Activated effector memory CD4-positive, alpha-beta T cell treated with anti-CD3 and anti-CD28 coated beads, Interleukin-2, amount 50 U/mL, for 16 hours (primary cell): ENCODE results near the gene KLF15.
A peak's percentile ranks its signal among the peaks of the same experiment; 100 is the strongest.

Source experiments
- DNase-seq: peaks from one replicate; pipeline ENCODE4 v3.0.0-alpha.2; 2020

KLF15 gene

DNA sequence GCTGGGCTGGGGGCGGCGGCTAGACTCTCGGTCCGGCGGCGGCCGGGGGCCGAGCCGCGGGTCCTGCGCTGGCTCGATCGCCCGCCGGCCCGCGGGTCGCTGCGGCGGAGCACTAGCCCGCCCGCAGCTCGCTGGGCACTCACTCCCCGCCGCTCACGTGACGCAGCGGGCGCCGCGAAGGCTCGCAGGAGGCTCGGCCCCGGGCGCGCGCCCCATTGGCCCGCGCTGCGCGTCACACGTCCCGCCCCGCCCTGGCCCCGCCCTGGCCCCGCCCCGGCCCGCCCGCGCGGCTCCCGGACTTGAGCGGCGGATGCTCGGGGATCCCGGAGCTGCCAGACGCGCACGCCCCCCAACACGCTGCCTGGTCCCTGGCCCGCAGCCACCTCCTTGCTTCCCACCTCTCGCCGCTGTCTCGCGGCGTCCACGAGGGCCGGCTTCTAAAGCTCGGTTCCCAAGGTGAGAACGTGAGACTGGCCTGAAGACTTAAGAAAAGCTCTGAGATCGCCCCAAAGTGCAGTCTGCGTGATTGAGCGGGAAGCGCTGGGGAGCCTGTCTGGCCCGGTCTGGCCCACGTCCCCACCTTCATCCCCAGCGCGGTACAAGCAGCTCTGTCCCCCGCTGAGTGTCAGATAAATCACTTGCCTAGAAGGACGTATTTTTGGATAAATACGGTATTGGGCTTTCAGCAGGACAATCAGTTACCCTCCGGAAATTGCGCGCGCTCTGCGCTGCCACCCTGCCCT lies at the start of gene KLF15:
Gene KLF15, minus strand, starts transcription at position 114 of the 743 bp plus-strand sequence. CDS start 4,486 bp downstream, outside the sequence.
- peak; percentile 89 for DNase-seq

- DNase-seq, result no peak
Measured at GRCh38 chr3:126406389-126407296, 49.4 kb upstream of the KLF15 start.

DNA sequence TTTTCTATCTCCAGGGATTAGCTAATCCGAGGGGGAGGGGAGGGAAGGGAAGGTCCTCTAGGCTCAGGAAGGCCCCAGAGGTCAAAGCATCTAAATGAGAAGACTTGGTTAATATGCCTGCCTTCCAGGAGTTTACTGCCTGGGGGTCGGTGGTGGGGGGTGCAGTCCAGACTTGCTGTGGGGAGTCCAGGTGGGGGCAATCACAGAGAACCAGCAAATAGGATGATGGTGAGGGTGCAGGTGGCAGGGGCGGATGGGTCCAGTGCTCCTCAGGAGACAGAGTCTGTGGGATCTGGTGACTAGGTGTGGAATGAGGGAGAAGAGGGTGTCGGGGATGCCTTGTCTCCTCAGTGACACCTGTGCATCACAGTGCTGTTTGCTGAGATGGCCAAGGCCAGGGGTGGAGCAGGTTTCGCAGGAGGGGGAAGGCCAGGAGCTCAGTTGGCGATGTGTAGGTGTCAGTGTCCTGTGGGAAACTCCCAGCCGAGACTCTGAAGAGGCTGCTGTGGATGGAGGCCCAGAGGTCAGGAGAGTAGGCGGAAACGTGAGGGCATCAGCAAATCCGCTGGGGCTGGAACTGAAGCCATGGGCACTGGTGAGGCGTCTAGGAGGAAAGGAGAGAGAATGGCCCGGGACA lies 45.6 kb upstream of the KLF15 start:
- no peak for DNase-seq

- DNase-seq, result no peak
Measured at GRCh38 chr3:126402178-126402577, 45.0 kb upstream of the KLF15 start.

DNA sequence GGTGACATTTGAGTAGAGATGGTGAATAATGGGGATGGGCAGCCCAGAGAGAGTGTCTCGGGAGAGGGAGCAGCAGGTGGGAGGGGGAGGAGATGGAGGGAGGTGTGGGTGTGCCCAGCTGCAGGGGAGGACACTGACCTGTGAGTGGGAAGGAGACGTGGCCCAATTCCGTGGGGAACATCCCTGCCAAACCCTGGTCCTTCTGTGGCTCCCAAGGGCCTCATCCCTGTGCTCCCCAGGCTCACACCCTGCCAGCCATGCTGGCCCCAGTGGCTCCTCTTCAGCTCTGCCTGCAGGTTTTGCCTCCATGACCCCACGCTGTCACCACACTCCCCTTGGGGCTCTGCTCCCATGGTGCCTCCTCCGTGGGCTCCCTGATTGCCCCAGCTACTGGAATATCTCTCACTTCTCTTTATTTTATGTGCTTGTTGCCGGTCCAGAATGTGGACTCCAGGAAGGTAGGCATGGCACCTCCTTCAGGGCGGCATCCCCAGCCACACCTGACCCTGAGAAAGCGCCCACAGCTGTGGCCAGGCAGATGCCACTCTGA lies 44.5 kb upstream of the KLF15 start:
- DNase-seq, result no peak

GRCh38 chr3:126399756-126400155 lies 42.5 kb upstream of the KLF15 start:
- no peak for DNase-seq

DNA sequence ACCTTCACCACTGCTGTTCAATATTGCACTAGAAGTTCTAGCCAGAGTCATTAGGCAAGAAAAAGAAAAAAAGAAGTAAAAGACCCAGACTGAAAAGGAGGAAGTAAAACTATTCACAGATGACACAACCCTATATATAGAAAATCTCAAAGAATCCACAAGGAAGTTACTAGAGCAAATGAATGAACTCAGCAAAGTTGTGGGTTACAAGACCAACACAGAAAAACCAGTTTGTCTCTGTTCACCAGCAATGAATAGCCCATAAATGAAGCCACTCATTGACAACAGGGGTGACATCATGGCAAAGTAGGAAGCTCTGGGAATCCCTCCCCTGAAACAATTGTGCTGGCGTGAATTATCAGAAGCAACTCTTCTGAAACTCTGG lies 42.1 kb upstream of the KLF15 start:
- DNase-seq, result no peak

DNA sequence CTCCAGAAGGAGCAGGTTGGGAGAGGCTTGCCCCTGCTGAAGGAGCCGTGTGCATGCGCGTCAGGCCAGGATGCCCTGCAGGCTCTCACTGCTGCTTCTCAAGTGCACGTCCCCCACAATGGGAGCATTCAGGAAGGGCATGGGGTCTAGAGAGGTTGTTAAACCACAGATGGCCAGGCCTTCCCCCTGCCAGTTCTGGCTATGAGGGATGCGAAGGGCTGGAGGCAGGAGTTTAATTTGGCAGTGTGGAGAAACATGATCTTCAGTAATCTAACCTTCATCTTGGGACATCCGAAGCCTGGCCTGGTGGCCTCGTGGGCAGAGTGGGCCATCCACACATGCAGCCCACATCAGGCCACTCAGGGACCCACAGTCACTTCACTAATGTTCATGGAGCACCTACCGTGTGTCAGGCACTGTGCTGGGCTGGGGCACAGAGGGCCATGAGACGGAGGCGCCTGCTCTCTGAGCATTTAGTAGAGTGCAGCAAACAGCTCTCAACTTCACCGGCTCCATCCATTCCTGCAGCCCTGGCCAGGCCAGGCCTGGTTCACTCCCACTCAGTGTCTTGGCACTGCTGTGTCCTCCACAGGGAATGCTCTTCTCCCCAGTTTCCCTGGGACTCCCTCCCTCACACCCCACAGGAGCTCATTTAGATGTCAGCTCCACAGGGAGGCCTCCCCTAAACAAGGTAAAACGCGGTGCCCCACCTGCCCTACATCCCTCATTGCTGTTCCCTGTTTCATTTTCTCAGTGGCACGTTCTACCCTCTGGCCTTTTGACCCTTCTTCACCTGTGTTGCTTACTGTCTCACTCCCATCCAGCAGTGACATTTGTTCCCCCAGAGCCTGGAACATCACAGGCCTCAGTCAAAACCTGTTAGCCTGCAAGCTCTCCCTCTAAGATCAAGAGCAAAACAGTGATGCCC lies 41.5 kb upstream of the KLF15 start:
- no peak for DNase-seq

DNA sequence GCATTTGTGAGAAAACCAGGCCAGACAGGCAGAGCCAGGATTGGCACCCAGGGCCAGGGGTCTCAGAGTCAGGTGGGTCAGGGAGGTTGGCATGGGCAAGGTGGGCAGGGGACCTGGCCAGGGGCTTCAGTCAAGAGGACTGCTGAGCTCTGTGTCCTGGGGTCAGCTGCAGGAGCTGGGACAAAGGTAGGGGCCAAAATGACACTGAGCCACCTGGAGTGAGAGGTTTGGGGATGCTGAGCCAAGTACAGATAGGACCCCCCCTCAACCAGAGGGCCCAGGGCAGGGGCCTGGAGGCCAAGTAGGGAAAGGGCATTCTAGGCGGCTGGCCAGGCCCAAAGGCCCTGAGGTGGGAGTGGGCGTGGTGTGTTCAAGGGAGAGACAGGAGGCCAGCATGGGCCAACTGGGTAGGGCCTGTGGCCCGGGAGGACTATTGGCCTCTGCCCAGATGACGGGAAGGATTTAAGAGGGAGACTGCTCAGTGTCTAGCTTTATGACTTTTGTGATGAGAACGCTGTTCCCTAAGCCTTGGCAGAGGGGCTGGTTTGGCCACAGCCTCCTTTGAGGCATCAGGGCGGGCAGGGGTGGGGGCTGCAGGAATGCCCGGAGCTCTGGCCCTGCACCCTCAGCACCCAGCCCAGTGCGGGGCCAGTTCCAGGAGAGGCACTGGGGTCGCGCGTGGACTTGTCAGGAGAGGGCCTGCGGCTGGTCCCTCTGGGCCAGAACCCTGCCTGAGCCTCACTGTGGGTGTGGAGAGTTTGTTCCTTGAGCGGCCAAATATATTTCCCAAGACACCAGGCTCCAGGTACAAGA lies 40.6 kb upstream of the KLF15 start:
- DNase-seq, result peak; percentile 55

- peak; percentile 36 for DNase-seq
Measured at GRCh38 chr3:126396536-126396935, 39.3 kb upstream of the KLF15 start.

DNA sequence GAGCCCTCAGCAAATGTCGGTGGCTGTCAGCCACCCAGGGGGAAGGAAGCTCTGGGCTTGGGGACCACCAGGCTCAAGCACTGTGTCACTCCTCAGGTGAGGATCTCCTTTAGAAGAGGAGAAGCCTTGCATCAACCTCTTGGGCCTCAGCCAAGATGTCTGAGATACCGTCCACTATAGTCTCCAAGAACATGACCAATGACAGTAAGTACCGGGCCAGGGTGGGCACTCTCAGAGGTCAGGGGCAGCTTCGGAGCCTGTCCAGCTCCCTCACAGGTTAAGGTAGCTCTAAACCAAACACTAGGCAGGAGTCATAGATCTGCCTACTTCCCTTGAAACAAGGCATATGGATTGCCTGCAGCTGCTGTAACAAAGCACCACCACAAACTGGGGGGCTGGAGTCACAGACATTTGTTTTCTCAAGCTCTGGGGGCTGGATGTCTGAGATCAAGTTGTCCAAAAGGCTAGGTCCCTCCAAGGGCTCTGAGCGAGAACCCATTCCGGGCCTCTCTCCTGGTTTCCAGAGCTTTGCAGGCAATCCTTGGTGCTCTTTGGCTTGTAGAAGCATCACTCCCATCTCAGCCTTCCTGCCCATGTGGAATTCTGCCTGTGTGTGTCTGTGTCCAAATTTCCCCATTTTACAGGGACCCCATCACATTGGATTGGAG lies 38.8 kb upstream of the KLF15 start:
- peak; percentile 25 for DNase-seq

- peak; percentile 51 for DNase-seq
Measured at GRCh38 chr3:126394977-126395321, 37.7 kb upstream of the KLF15 start.

DNA sequence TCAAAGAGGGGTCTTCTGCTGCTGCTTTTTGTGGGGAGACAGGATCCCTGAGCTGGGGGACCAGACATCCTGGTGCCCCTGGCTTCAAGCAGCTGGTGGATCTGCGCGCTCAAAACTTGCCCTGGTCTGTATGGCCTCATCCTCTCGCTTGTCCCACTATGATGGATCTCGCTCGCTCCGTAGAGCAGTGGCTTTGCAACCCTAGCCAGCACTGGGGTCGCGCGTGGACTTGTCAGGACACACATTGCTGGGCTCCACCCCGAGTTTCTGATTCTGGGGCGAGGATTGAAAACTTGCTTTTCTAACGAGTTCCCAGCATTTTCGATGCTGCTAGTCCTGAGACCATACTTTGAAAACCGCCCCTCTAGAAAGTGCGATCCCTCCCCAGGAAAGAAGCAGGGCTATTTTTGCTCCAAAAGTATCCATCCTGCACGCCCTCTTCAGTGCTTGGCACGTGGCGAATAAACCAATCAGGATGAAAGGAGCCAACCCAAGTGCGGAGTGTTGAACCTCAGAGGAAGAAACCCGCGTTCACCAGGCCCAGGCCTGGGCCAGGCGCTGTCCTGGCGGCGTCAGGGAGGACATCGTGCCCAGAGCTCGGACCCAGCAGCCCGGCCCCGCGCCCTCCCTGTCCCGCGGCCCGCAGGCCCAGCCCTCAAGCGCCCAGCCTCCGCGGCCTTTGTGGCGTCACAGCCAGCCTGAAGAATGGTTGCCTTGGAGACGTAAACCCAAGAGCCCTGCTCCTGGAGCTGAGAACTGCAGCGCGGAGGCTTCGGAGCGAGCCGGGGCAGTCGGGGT lies 37.2 kb upstream of the KLF15 start, which contains the start of gene CFAP100:
Gene CFAP100, plus strand, starts transcription at position 731 of the 798 bp plus-strand sequence. CDS start 1,092 bp downstream, outside the sequence.
- peak; percentile 31 for DNase-seq

- peak; percentile 10 for DNase-seq
Measured at GRCh38 chr3:126393563-126393962, 36.4 kb upstream of the KLF15 start.

DNA sequence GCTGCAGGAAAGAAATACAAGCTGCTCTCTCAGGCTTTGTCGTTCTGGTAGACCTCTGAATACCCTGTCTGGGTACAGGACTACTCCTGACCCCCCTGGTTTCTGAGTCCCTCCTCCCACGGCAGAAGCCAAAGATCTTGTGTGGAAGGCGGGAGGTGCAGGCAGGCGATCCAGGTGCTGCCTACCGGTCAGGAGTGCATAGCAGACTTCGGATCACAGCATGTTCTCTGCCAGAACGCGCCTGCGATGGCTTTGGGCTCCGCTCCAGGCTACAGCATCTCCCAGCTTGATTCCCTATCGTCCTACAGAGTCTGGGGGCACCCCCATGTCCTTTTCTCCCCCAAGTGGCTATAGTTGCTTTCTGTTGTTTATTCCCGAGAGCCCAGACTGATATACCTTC lies 35.0 kb upstream of the KLF15 start:
- no peak for DNase-seq

DNA sequence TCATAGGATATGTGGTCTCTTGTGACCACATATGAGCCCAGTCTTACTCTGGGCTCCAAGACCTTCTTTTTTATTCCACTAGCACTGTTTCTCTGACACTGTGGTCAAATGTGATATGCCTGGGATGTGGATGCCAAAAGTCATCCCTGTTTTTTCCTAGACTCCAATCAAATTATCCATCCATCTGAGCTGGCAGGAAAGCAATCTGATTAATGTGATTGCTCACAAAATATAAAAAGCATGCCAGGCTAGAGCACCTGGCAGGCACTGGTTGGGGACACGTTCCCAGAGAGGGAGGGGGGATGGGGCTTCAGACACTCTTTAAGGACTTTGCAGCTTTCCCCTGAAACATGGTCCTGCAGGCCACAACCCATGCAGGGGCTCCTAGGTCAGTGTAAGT lies 34.4 kb upstream of the KLF15 start:
- DNase-seq, result no peak

- peak; percentile 41 for DNase-seq
Measured at GRCh38 chr3:126390751-126391150, 33.5 kb upstream of the KLF15 start.

- peak; percentile 36 for DNase-seq
Measured at GRCh38 chr3:126390201-126390600, 33.0 kb upstream of the KLF15 start.

DNA sequence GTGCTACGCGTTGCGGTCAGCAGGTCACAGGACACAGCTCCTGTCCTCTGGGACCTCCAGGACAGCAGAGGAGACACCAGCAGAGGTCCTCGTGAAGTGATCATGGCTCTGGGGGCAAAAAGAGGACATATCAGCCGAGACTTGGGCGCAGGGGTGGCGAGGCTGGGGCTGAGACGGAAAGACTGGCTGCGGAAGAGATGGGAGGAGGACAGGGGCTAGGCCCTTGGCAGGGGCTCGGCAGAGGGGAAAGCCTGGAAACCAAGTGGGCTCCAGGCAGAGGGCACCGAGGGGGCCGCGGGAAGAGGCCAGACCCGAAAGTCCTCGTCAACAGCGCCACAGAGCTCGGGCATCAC lies 32.6 kb upstream of the KLF15 start:
- DNase-seq, result peak; percentile 46
